CD14-positive monocyte (primary cell): Measurements from ENCODE around the gene TRIM29. TPM values are rescaled to one million over a fixed set of nuclear protein-coding genes. Genes with fewer than 3 reads are reported as not detected.

Experiments used
- DNase-seq, 3 donors: peaks; one replicate each; pipeline ENCODE4 v3.0.0-alpha.2; 2011 to 2022
- H2AFZ ChIP-seq: 2 replicates; pipeline ENCODE4 v1.6.0; 2012; ENCODE audit warnings: mild to moderate bottlenecking, low read depth, low read length, inconsistent platforms; ENCODE audit not compliant: insufficient read depth, poor library complexity, severe bottlenecking
- H3K27ac ChIP-seq, 2 donors: 1 replicate in 1 of 2; 2 replicates in 1 of 2; pipeline ENCODE4 v1.5.1; 2012 to 2013; ENCODE audit warnings: low read length in 2 of 2, control low read depth in 1 of 2, inconsistent platforms in 1 of 2, low read depth in 1 of 2, mild to moderate bottlenecking in 1 of 2
- H3K27me3 ChIP-seq, 2 donors: one replicate each; pipeline versions ENCODE4 v1.6.0 to v1.6.1; 2011 to 2013; ENCODE audit warnings: low read length in 2 of 2; ENCODE audit not compliant: control insufficient read depth in 2 of 2, insufficient read depth in 2 of 2
- H3K36me3 ChIP-seq, 2 donors: replicated peaks in 1 of 2; 1 replicate in 1 of 2; 2 replicates in 1 of 2; pipeline versions ENCODE4 v1.5.1 to v1.6.1; 2012 to 2013; ENCODE audit warnings: low read length in 2 of 2, control low read depth in 1 of 2, inconsistent platforms in 1 of 2, mild to moderate bottlenecking in 1 of 2; ENCODE audit not compliant: insufficient read depth in 2 of 2, control insufficient read depth in 1 of 2
- H3K4me1 ChIP-seq, 2 donors: 1 replicate in 1 of 2; 2 replicates in 1 of 2; pipeline versions ENCODE4 v1.5.1 to v1.6.1; 2012 to 2013; ENCODE audit warnings: low read length in 2 of 2, control low read depth in 1 of 2, inconsistent platforms in 1 of 2, mild to moderate bottlenecking in 1 of 2, moderate library complexity in 1 of 2; ENCODE audit not compliant: insufficient read depth in 2 of 2, control insufficient read depth in 1 of 2
- H3K4me2 ChIP-seq: replicated peaks from 2 replicates; pipeline ENCODE3; 2012; ENCODE audit warnings: low read length, moderate library complexity, mild to moderate bottlenecking; ENCODE audit not compliant: poor library complexity, severe bottlenecking; ENCODE audit errors: extremely low read depth
- H3K4me3 ChIP-seq, 3 experiments: fragments of 200-600 bp in 1 of 3; sonication (generic) in 1 of 3; replicated peaks in 1 of 3; 1 replicate in 2 of 3; 2 replicates in 1 of 3; pipeline ENCODE4 v1.5.1; 2011 to 2013; ENCODE audit warnings: low read length in 3 of 3, mild to moderate bottlenecking in 3 of 3, control low read depth in 2 of 3, low read depth in 2 of 3, inconsistent platforms in 1 of 3, moderate library complexity in 1 of 3
- H3K79me2 ChIP-seq: 2 replicates; pipeline ENCODE4 v1.6.0; 2012; ENCODE audit warnings: mild to moderate bottlenecking, control low read depth, inconsistent platforms, low read length, moderate library complexity; ENCODE audit not compliant: insufficient read depth
- H3K9ac ChIP-seq: 2 replicates; pipeline ENCODE4 v1.6.0; 2017; ENCODE audit warnings: low read length, mild to moderate bottlenecking; ENCODE audit not compliant: insufficient read depth, poor library complexity, severe bottlenecking
- H3K9me3 ChIP-seq, 2 donors: replicated peaks in 1 of 2; 1 replicate in 1 of 2; 2 replicates in 1 of 2; pipeline versions ENCODE4 v1.5.1 to v1.6.1; 2012 to 2013; ENCODE audit warnings: low read length in 2 of 2, control low read depth in 1 of 2; ENCODE audit not compliant: control insufficient read depth in 1 of 2, insufficient read depth in 1 of 2
- H4K20me1 ChIP-seq: 2 replicates; pipeline ENCODE4 v1.6.0; 2012; ENCODE audit warnings: mild to moderate bottlenecking, low read length, control low read depth, moderate library complexity; ENCODE audit not compliant: insufficient read depth
- H3K27ac Mint-ChIP-seq, 7 donors: one replicate each; pipeline ENCODE4 v1.8.0; 2020; ENCODE audit warnings: mild to moderate bottlenecking in 7 of 7, mixed read lengths in 7 of 7, moderate library complexity in 6 of 7, inconsistent platforms in 2 of 7
- H3K27me3 Mint-ChIP-seq, 3 donors: one replicate each; pipeline ENCODE4 v1.8.0; 2021 to 2022; ENCODE audit warnings: low read depth in 3 of 3, mild to moderate bottlenecking in 3 of 3, mixed read lengths in 3 of 3, moderate library complexity in 3 of 3, inconsistent platforms in 1 of 3
- H3K36me3 Mint-ChIP-seq, 2 donors: one replicate each; pipeline ENCODE4 v1.8.0; 2020; ENCODE audit warnings: mixed read lengths in 2 of 2, inconsistent platforms in 1 of 2, mild to moderate bottlenecking in 1 of 2
- H3K4me1 Mint-ChIP-seq: one replicate; pipeline ENCODE4 v1.8.0; 2020; ENCODE audit warnings: mild to moderate bottlenecking, mixed read lengths
- H3K4me3 Mint-ChIP-seq, 2 donors: one replicate each; pipeline ENCODE4 v1.8.0; 2020; ENCODE audit warnings: mild to moderate bottlenecking in 2 of 2, mixed read lengths in 2 of 2, moderate library complexity in 1 of 2
- H3K9me3 Mint-ChIP-seq, 7 donors: one replicate each; pipeline ENCODE4 v1.8.0; 2020 to 2022; ENCODE audit warnings: mixed read lengths in 7 of 7, mild to moderate bottlenecking in 6 of 7, moderate library complexity in 6 of 7, inconsistent platforms in 2 of 7
- WGBS: methylation state at CpG from one replicate; pipeline ENCODE4 v1.1.5; 2013; ENCODE audit warnings: missing lambda C conversion rate; ENCODE audit not compliant: insufficient coverage; 5-methylcytosine and 5-hydroxymethylcytosine counted together
- intact Hi-C, 2 donors: fragments of 100-400 bp; cut with micrococcal nuclease; formaldehyde crosslinking; loops; one replicate each; pipeline versions ENCODE4 v1.15.0 to v1.15.1; 2023
- polyA plus RNA-seq, 3 donors: library from polyadenylated mRNA; depleted of rRNA in 1 of 3; unstranded in 2 of 3; stranded (reverse) in 1 of 3; fragments of 300-500 nt in 2 of 3; fragments of >200 nt in 1 of 3; fragmentation: Illumina TruSeq in 2 of 3; gene quantifications; 1 replicate in 2 of 3; 2 replicates in 1 of 3; pipeline ENCODE4 v1.2.3, GENCODE V29; 2012 to 2021
- TF ChIP-seq, protein P1 (sequence below): fragments of 200-600 bp; IDR thresholded peaks from one replicate; pipeline ENCODE4 v1.8.0; 2022; ENCODE audit warnings: antibody characterized with exemption, mild to moderate bottlenecking

Gene TRIM29
- polyA plus RNA-seq, 3 donors: not detected

DNA sequence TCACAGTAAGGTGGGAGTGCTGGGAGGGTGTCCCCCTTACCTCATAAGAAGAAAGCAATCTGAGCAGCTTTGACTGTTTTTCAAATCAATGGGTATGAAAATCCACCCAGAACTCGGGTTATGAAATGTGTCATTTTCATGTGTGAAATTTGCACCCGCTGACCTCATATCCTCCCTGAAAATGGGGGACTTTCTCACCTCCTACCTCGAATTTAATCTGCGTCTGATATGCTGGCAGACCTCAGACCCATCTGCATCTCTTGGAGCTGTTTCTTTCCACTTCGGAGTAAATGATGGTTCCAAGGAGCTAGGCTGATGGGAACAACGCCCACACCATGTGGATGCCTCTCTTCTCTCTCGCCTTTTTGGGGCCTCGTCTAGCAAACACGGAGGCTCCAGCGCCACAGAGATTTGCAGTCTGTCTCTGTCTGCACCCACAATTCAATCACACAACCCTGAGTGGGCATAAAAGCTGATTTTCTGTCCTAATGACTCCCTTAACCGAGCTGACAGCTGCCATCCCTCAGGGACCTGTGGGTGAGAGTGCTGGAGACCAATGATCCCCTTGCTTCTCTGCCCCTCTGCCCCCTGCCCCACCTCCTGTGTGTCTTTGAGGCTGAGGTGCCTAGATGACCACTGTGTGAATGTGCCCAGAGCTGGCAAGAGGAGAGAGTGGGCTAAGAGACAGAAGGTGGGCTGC, 71.0 kb downstream of the TRIM29 start:
- H3K4me1 ChIP-seq: no peaks in the 10 kb centered on the region
- no peaks in the 10 kb centered on the region for H3K36me3 Mint-ChIP-seq
- intact Hi-C loops: no loop called here
- TF ChIP-seq, protein P1, sequence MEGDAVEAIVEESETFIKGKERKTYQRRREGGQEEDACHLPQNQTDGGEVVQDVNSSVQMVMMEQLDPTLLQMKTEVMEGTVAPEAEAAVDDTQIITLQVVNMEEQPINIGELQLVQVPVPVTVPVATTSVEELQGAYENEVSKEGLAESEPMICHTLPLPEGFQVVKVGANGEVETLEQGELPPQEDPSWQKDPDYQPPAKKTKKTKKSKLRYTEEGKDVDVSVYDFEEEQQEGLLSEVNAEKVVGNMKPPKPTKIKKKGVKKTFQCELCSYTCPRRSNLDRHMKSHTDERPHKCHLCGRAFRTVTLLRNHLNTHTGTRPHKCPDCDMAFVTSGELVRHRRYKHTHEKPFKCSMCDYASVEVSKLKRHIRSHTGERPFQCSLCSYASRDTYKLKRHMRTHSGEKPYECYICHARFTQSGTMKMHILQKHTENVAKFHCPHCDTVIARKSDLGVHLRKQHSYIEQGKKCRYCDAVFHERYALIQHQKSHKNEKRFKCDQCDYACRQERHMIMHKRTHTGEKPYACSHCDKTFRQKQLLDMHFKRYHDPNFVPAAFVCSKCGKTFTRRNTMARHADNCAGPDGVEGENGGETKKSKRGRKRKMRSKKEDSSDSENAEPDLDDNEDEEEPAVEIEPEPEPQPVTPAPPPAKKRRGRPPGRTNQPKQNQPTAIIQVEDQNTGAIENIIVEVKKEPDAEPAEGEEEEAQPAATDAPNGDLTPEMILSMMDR: no peak
- 95% methylated on average over 6 of the region's 11 CpGs for WGBS
- peaks cover 3% of the 10 kb centered on the region for H3K4me1 Mint-ChIP-seq
- peaks cover 0 to 9% of the 10 kb centered on the region in 2 donors for H3K27me3 ChIP-seq
- H3K9me3 ChIP-seq: no peaks in the 10 kb centered on the region
- peaks cover 0 to 2% (median 0%) of the 10 kb centered on the region in 7 donors for H3K9me3 Mint-ChIP-seq
- DNase-seq: no peak
- no peak overlapping the region for H3K27ac Mint-ChIP-seq
- H4K20me1 ChIP-seq: no peaks in the 10 kb centered on the region
- H3K27ac ChIP-seq: no peak overlapping the region
- no peak overlapping the region for H3K4me3 Mint-ChIP-seq
- H3K4me2 ChIP-seq: no peak overlapping the region
- H2AFZ ChIP-seq: no peak overlapping the region
- peaks cover 21 to 25% (median 23%) of the 10 kb centered on the region in 3 donors for H3K27me3 Mint-ChIP-seq
- H3K9ac ChIP-seq: no peak overlapping the region
- no peaks in the 10 kb centered on the region for H3K36me3 ChIP-seq
- H3K79me2 ChIP-seq: no peaks in the 10 kb centered on the region
- no peak overlapping the region for H3K4me3 ChIP-seq

DNA sequence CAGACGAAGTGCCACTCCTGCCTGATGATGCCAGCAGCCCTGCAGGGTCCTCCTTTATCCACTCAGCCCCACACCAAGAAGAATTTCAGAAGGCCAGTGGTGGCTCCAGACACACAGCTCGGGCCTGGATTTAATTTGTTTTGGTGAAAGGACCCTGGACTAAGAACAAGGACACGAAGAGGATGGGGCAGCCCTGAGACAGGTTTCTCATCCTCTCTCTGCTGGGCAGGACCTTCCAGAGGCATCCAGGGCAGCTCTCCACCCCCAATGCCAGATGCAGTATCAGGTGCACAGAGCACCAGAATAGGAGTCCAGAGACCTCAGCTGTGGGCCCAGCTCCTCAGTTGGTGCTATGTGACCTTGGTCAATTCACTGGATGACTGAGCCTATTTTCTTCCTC, 72.0 kb downstream of the TRIM29 start:
- H3K4me1 ChIP-seq: no peaks in the 10 kb centered on the region
- DNase-seq: no peak
- peaks cover 25% of the 10 kb centered on the region in 3 donors for H3K27me3 Mint-ChIP-seq
- peaks cover 3% of the 10 kb centered on the region for H3K4me1 Mint-ChIP-seq
- peaks cover 0 to 2% (median 0%) of the 10 kb centered on the region in 7 donors for H3K9me3 Mint-ChIP-seq
- H3K4me2 ChIP-seq: no peak overlapping the region
- no peak overlapping the region for H3K4me3 Mint-ChIP-seq
- H3K27me3 ChIP-seq: peaks cover 0 to 9% of the 10 kb centered on the region in 2 donors
- H3K27ac ChIP-seq: no peak overlapping the region
- H3K27ac Mint-ChIP-seq: no peak overlapping the region
- intact Hi-C loops: no loop called here
- no peak overlapping the region for H3K4me3 ChIP-seq
- no peaks in the 10 kb centered on the region for H3K9me3 ChIP-seq
- no peaks in the 10 kb centered on the region for H3K36me3 Mint-ChIP-seq
- H4K20me1 ChIP-seq: no peaks in the 10 kb centered on the region
- no peak overlapping the region for H2AFZ ChIP-seq
- no peaks in the 10 kb centered on the region for H3K79me2 ChIP-seq
- 100% methylated on average over 1 of the region's 3 CpGs for WGBS
- H3K36me3 ChIP-seq: no peaks in the 10 kb centered on the region
- TF ChIP-seq, protein P1: no peak
- H3K9ac ChIP-seq: no peak overlapping the region
